Esophagus muscularis mucosa (tissue), 4 donors: ENCODE measurements around the gene NEO1. TPM values are rescaled to one million over a fixed set of nuclear protein-coding genes. Genes with fewer than 3 reads are reported as not detected.
"Not testable (repeated sequence)": the region's sequence is repeated elsewhere in the genome, so short reads cannot be mapped to it uniquely, and the experiment has no call there.

ENCODE experiments used
- DNase-seq: peaks from one replicate; pipeline ENCODE4 v3.0.0-alpha.2; 2017; ENCODE audit errors: extremely low spot score
- H3K27ac ChIP-seq, 4 donors: fragments of 200-600 bp; sonication (generic); replicated peaks in 1 of 4; 1 replicate in 3 of 4; 2 replicates in 1 of 4; pipeline ENCODE4 v1.5.1; 2016 to 2019; ENCODE audit warnings: mild to moderate bottlenecking in 1 of 4
- H3K27me3 ChIP-seq, 4 donors: fragments of 200-600 bp; sonication (generic); one replicate each; pipeline versions ENCODE4 v1.5.1 to v1.6.0; 2016 to 2019
- H3K36me3 ChIP-seq, 4 donors: fragments of 200-600 bp; sonication (generic); one replicate each; pipeline ENCODE4 v1.5.1; 2016 to 2019
- H3K4me1 ChIP-seq, 4 donors: fragments of 200-600 bp; sonication (generic); one replicate each; pipeline ENCODE4 v1.5.1; 2016 to 2019
- H3K4me3 ChIP-seq, 4 donors: fragments of 200-600 bp; sonication (generic); 1 replicate in 2 of 4; 2 replicates in 2 of 4; pipeline ENCODE4 v1.5.1; 2016 to 2019; ENCODE audit warnings: mild to moderate bottlenecking in 4 of 4, moderate library complexity in 1 of 4
- H3K9me3 ChIP-seq, 4 donors: fragments of 200-600 bp; sonication (generic); 1 replicate in 3 of 4; 2 replicates in 1 of 4; pipeline ENCODE4 v1.5.1; 2016 to 2019
- EP300 ChIP-seq: sonication (generic); formaldehyde crosslinking; IDR thresholded peaks from one replicate; pipeline ENCODE4 v1.6.1; 2017; ENCODE audit warnings: antibody characterized with exemption
- POLR2A ChIP-seq: fragments of 450-650 bp; IDR thresholded peaks from one replicate; pipeline ENCODE4 v1.6.1; 2017; ENCODE audit warnings: antibody characterized with exemption, moderate library complexity, mild to moderate bottlenecking, low read depth
- POLR2AphosphoS5 ChIP-seq, 2 donors: sonication (generic); formaldehyde crosslinking; IDR thresholded peaks; one replicate each; pipeline ENCODE4 v1.6.1; 2017; ENCODE audit warnings: antibody characterized with exemption in 2 of 2
- WGBS: methylation state at CpG from one replicate; pipeline ENCODE4 v1.1.5; 2018; 5-methylcytosine and 5-hydroxymethylcytosine counted together
- intact Hi-C: fragments of 100-400 bp; cut with DNase I; formaldehyde crosslinking; loops from one replicate; pipeline ENCODE4 v1.15.1; 2023
- total RNA-seq, 4 donors: library from RNA; depleted of rRNA; stranded (reverse); fragments of >200 nt; gene quantifications; one replicate each; pipeline versions ENCODE4 v1.1.0 to v1.2.1, GENCODE V29; 2016
- TF ChIP-seq, protein P1 (sequence below), 3 experiments: fragments of 200-600 bp in 2 of 3; fragments of 450-650 bp in 1 of 3; sonication (generic) in 2 of 3; IDR thresholded peaks; one replicate each; pipeline ENCODE4 v1.5.1; 2017 to 2019; ENCODE audit warnings: antibody characterized with exemption in 3 of 3, mild to moderate bottlenecking in 2 of 3, moderate library complexity in 1 of 3

The NEO1 gene
- total RNA-seq, 4 donors from 2014 or later: 38.2 to 61.2 (median 53.5) TPM

DNA sequence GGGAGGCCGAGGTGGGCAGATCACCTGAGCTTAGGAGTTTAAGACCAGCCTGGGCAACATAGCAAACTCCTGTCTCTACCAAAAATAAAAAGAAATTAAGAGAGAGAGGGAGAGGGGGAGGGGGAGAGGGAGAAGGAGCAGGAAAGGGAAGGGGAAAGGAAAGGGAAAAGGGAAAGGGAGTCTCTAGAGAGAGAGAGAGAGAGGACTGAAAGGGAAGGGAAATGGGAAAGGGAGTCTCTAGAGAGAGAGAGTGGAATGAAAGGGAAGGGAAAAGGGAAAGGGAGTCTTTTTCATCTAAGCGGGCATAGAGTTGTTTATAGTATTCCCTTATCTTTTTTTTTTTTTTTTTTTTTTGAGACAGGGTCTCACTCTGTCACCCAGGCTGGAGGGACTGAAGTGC is 148.1 kb downstream of the NEO1 start:
- TF ChIP-seq POLR2A: no peak
- TF ChIP-seq EP300: no peak
- TF ChIP-seq POLR2AphosphoS5 (IDR thresholded peaks at IDR 0.05): no peak
- TF ChIP-seq, protein P1, sequence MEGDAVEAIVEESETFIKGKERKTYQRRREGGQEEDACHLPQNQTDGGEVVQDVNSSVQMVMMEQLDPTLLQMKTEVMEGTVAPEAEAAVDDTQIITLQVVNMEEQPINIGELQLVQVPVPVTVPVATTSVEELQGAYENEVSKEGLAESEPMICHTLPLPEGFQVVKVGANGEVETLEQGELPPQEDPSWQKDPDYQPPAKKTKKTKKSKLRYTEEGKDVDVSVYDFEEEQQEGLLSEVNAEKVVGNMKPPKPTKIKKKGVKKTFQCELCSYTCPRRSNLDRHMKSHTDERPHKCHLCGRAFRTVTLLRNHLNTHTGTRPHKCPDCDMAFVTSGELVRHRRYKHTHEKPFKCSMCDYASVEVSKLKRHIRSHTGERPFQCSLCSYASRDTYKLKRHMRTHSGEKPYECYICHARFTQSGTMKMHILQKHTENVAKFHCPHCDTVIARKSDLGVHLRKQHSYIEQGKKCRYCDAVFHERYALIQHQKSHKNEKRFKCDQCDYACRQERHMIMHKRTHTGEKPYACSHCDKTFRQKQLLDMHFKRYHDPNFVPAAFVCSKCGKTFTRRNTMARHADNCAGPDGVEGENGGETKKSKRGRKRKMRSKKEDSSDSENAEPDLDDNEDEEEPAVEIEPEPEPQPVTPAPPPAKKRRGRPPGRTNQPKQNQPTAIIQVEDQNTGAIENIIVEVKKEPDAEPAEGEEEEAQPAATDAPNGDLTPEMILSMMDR (IDR thresholded peaks at IDR 0.05): no peak

DNA sequence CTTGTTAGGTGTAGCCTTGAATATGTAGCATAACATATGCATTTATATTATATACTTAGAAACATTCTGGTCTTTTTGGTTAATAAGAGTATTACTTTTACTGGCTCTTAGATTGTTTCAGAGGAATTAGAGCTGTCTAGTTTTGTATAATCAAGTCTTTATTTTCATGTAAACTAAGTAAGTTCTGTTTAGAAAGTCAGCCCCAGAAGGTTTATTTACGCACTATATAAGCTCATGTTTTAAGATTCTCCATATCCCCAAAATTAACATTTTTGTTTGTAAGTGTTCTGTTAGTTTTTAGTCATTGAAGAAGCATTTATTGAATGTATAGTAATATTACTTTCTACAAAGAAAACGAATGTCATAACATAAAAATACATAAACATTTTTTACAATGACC is 158.4 kb downstream of the NEO1 start:
- H3K4me3 ChIP-seq: no peak overlapping the region

More for the DNA sequence above, 148.1 kb downstream of the NEO1 start:
- H3K4me3 ChIP-seq: no peak overlapping the region
- WGBS: 92% methylated on average over 2 of the region's 2 CpGs
- intact Hi-C loops: no loop called here
- peaks cover 0 to 14% (median 13%) of the 10 kb centered on the region in 4 donors for H3K4me1 ChIP-seq
- H3K36me3 ChIP-seq: peaks cover 0 to 3% (median 0%) of the 10 kb centered on the region in 4 donors
- no peak overlapping the region for H3K27ac ChIP-seq
- H3K9me3 ChIP-seq: peaks cover 0 to 7% (median 0%) of the 10 kb centered on the region in 4 donors
- no peak for DNase-seq
- H3K27me3 ChIP-seq: no peaks in the 10 kb centered on the region

DNA sequence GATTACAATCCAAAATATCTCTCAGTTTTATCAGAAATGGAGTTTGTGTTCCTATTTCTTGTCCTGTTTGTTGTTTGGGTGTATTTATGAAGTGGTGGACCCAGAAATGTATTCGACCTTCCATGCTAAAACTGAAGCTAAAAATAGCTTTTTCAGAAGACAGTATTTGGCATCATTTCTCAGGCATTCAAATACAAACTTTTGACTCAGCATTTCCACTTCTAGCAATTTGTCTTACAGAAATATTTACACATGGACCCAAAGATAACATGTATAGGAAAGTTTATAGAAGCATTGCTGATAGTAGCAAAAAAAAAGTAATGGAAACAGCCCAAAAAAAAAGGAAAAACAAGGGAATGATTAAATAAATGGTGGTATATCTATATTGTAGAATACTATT is 160.2 kb downstream of the NEO1 start:
- H3K4me1 ChIP-seq: peaks cover 0 to 9% (median 0%) of the 10 kb centered on the region in 4 donors
- DNase-seq: no peak
- no peaks in the 10 kb centered on the region for H3K27me3 ChIP-seq
- WGBS: 12% methylated on average over 1 of the region's 1 CpG
- TF ChIP-seq EP300: no peak
- TF ChIP-seq POLR2AphosphoS5 (IDR thresholded peaks at IDR 0.05): no peak
- no peak for TF ChIP-seq POLR2A
- TF ChIP-seq, protein P1 (IDR thresholded peaks at IDR 0.05): no peak
- intact Hi-C loops: no loop called here
- no peak overlapping the region for H3K4me3 ChIP-seq
- no peaks in the 10 kb centered on the region for H3K9me3 ChIP-seq
- no peak overlapping the region for H3K27ac ChIP-seq
- no peaks in the 10 kb centered on the region for H3K36me3 ChIP-seq

More for the DNA sequence above, 158.4 kb downstream of the NEO1 start:
- WGBS: 86% methylated on average over 2 of the region's 2 CpGs
- H3K27ac ChIP-seq: no peak overlapping the region
- DNase-seq: no peak
- H3K27me3 ChIP-seq: no peaks in the 10 kb centered on the region
- TF ChIP-seq, protein P1 (IDR thresholded peaks at IDR 0.05): no peak
- TF ChIP-seq POLR2A: no peak
- TF ChIP-seq POLR2AphosphoS5 (IDR thresholded peaks at IDR 0.05): no peak
- no peaks in the 10 kb centered on the region for H3K36me3 ChIP-seq
- intact Hi-C loops: no loop called here
- no peaks in the 10 kb centered on the region for H3K9me3 ChIP-seq
- H3K4me1 ChIP-seq: peaks cover 0 to 9% (median 0%) of the 10 kb centered on the region in 4 donors

DNA sequence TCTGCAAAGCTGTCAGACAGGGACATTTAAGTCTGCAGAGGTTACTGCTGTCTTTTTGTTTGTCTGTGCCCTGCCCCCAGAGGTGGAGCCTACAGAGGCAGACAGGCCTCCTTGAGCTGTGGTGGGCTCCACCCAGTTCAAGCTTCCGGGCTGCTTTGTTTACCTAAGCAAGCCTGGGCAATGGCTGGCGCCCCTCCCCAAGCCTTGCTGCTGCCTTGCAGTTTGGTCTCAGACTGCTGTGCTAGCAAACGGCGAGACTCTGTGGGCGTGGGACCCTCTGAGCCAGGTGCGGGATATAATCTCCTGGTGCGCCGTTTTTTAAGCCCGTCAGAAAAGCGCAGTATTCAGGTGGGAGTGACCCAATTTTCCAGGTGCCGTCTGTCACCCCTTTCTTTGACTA is 169.2 kb downstream of the NEO1 start:
- H3K4me3 ChIP-seq, H3K9me3 ChIP-seq, H3K27me3 ChIP-seq, DNase-seq, H3K36me3 ChIP-seq, H3K4me1 ChIP-seq, intact Hi-C loops, H3K27ac ChIP-seq: not testable (repeated sequence)
- 96% methylated on average over 9 of the region's 11 CpGs for WGBS

DNA sequence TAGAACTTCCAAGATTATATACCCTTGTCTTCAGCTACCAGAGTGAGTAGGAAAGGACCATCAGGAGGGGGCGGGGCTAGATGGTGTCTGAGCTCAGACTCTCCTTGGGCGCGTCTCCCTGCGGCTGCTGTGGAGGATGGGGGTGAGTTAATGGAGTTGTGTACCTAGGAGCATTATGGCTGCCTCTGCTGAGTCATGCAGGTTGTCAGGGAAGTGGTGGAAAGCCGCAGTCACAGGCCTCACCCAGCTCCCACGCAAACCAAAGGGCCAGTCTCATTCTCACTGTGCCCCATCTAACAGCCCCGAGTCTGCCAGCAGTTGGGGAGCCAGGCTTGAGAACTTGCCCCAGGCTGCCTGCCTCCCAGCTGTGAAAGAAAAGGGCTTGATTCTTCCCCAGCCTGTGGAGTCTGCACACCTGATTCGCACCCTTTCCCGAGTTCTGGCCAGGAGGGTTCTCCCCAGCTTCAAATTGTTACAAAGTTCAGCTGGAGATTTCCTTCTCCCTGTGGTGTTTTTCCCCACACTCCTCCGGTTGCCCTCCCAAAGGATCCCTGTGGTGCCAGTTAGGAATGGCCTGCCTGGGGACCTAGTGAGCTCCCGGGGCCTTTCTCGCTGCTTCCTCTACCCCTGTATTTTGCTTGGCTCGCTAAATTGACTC is 173.2 kb downstream of the NEO1 start:
- TF ChIP-seq EP300: no peak
- TF ChIP-seq, protein P1 (IDR thresholded peaks at IDR 0.05): no peak
- no peak for TF ChIP-seq POLR2A
- no peak for TF ChIP-seq POLR2AphosphoS5 (IDR thresholded peaks at IDR 0.05)
- Histone ChIP-seq H3K36me3 (no peaks in the 10 kb centered on the region), H3K4me1 (peaks cover 0 to 20% (median 13%) of the 10 kb centered on the region in 4 donors), H3K9me3 (no peaks in the 10 kb centered on the region), H3K27me3 (no peaks in the 10 kb centered on the region), H3K4me3 (no peak overlapping the region), H3K27ac (no peak overlapping the region)
- no peak for DNase-seq
- 87% methylated on average over 7 of the region's 13 CpGs for WGBS
- intact Hi-C loops: no loop called here
